GM13976 (cell line): ENCODE measurements around the gene MITF.

ENCODE experiments used
- DNase-seq: peaks from one replicate; pipeline ENCODE4 v3.0.0; 2012; ENCODE audit warnings: low spot score
- CTCF ChIP-seq: IDR thresholded peaks from 2 replicates; pipeline ENCODE4 v1.5.1; 2012; ENCODE audit warnings: borderline replicate concordance, mild to moderate bottlenecking; ENCODE audit not compliant: insufficient read depth; ENCODE audit errors: extremely low read depth, missing control alignments, control extremely low read depth
- in situ Hi-C: fragments of 300-500 bp; cut with MboI; formaldehyde crosslinking; loops from one replicate; pipeline ENCODE4 v1.12.0; 2022; ENCODE audit warnings: low sequenced_read_pairs, mixed read lengths, inconsistent platforms; ENCODE audit not compliant: unreplicated experiment

MITF gene

GRCh38 chr3:69777582-69777967 is 38.3 kb downstream of the MITF start:
- no peak for TF ChIP-seq CTCF
- no peak for DNase-seq
- in situ Hi-C loops = no loop called here

- TF ChIP-seq CTCF = no peak
- DNase-seq = no peak
- in situ Hi-C loops = no loop called here
Observed at GRCh38 chr3:69781593-69781992, 42.3 kb downstream of the MITF start.

- in situ Hi-C loops = no loop called here
- DNase-seq = no peak
- no peak for TF ChIP-seq CTCF
Observed at GRCh38 chr3:69784954-69785514, 45.8 kb downstream of the MITF start.

GRCh38 chr3:69785769-69786320 is 46.6 kb downstream of the MITF start:
- in situ Hi-C loops = no loop called here
- no peak for TF ChIP-seq CTCF

GRCh38 chr3:69786854-69787253 is 47.6 kb downstream of the MITF start:
- no peak for DNase-seq
- no peak for TF ChIP-seq CTCF
- in situ Hi-C loops = no loop called here

More at GRCh38 chr3:69785769-69786320, 46.6 kb downstream of the MITF start:
- DNase-seq = no peak

- DNase-seq = no peak
- TF ChIP-seq CTCF = no peak
- in situ Hi-C loops = no loop called here
Observed at GRCh38 chr3:69787436-69788168, 48.3 kb downstream of the MITF start.
